ENCODE measurements around the gene EEF1A2.

EEF1A2 gene

GRCh38 chr20:63536997-63537524 is 38.2 kb upstream of the EEF1A2 start, which contains the start of gene PTK6:
TSS of gene PTK6 (minus strand) at chr20:63537376. CDS start at chr20:63537314, 62 bp downstream.
- Histone ChIP-seq H3K4me3 (ENCODE audit: low read depth, low read length, poor library complexity, severe bottlenecking) (peak within 1 kb of the TSS; percentile 60), H3K9me3 (ENCODE audit: low read length) (no peaks in the 10 kb centered on the region), H3K27ac (ENCODE audit: low read depth, low read length, poor library complexity, severe bottlenecking) (no peak within 1 kb of the TSS), H3K36me3 (ENCODE audit: insufficient read depth, low read length) (no peaks in the 10 kb centered on the region), H3K9me2 (ENCODE audit: low read depth, low read length) (no peaks in the 10 kb centered on the region), H2AFZ (ENCODE audit: low read length) (no peak within 1 kb of the TSS), H4K20me1 (ENCODE audit: insufficient read depth, low read length) (no peaks in the 10 kb centered on the region), H3K27me3 (ENCODE audit: insufficient read depth, low read length) (peaks cover 12% of the 10 kb centered on the region; the same call in 1 of the 2 replicates), H3K4me1 (ENCODE audit: insufficient read depth, low read length, severe bottlenecking) (peaks cover 17% of the 10 kb centered on the region), H3F3A (ENCODE audit: insufficient read depth, low read length) (no peaks in the 10 kb centered on the region), H3K79me2 (ENCODE audit: insufficient read depth, low read length) (no peaks in the 10 kb centered on the region), H3K4me2 (ENCODE audit: low read length) (peak within 1 kb of the TSS; percentile 69), H3K9ac (ENCODE audit: low read length) (peak within 1 kb of the TSS; percentile 64)
- TF ChIP-seq EZH2 (IDR thresholded peaks at IDR 0.05; ENCODE audit: borderline replicate concordance, low read length): no peak
- no peak for TF ChIP-seq CTCF (IDR thresholded peaks at IDR 0.05; ENCODE audit: low read length)

GRCh38 chr20:63536241-63536977 is 37.5 kb upstream of the EEF1A2 start:
- Histone ChIP-seq H2AFZ (ENCODE audit: low read length) (no peak overlapping the region), H3K9me2 (ENCODE audit: low read depth, low read length) (no peaks in the 10 kb centered on the region), H3K27me3 (ENCODE audit: insufficient read depth, low read length) (peaks cover 12% of the 10 kb centered on the region; the same call in 1 of the 2 replicates), H3K36me3 (ENCODE audit: insufficient read depth, low read length) (no peaks in the 10 kb centered on the region), H3K4me3 (ENCODE audit: low read depth, low read length, poor library complexity, severe bottlenecking) (peak overlapping the region; percentile 60), H3K9me3 (ENCODE audit: low read length) (no peaks in the 10 kb centered on the region), H3K4me1 (ENCODE audit: insufficient read depth, low read length, severe bottlenecking) (peaks cover 17% of the 10 kb centered on the region), H3K4me2 (ENCODE audit: low read length) (peak overlapping the region; percentile 69; the same call in 1 of the 2 replicates), H3F3A (ENCODE audit: insufficient read depth, low read length) (no peaks in the 10 kb centered on the region), H4K20me1 (ENCODE audit: insufficient read depth, low read length) (no peaks in the 10 kb centered on the region), H3K27ac (ENCODE audit: low read depth, low read length, poor library complexity, severe bottlenecking) (no peak overlapping the region), H3K9ac (ENCODE audit: low read length) (no peak overlapping the region; the same call in 1 of the 2 replicates), H3K79me2 (ENCODE audit: insufficient read depth, low read length) (no peaks in the 10 kb centered on the region)
- TF ChIP-seq CTCF (IDR thresholded peaks at IDR 0.05; ENCODE audit: low read length) (no peak), EZH2 (IDR thresholded peaks at IDR 0.05; ENCODE audit: borderline replicate concordance, low read length) (no peak)

GRCh38 chr20:63534831-63535651 is 36.2 kb upstream of the EEF1A2 start:
- Histone ChIP-seq H3K4me1 (ENCODE audit: insufficient read depth, low read length, severe bottlenecking) (peaks cover 17% of the 10 kb centered on the region), H3K27ac (ENCODE audit: low read depth, low read length, poor library complexity, severe bottlenecking) (no peak overlapping the region), H3K36me3 (ENCODE audit: insufficient read depth, low read length) (no peaks in the 10 kb centered on the region), H3K9me3 (ENCODE audit: low read length) (no peaks in the 10 kb centered on the region), H3K27me3 (ENCODE audit: insufficient read depth, low read length) (peaks cover 12% of the 10 kb centered on the region; the same call in 1 of the 2 replicates), H3K79me2 (ENCODE audit: insufficient read depth, low read length) (no peaks in the 10 kb centered on the region), H3F3A (ENCODE audit: insufficient read depth, low read length) (no peaks in the 10 kb centered on the region), H3K9ac (ENCODE audit: low read length) (no peak overlapping the region), H3K4me2 (ENCODE audit: low read length) (no peak overlapping the region), H4K20me1 (ENCODE audit: insufficient read depth, low read length) (no peaks in the 10 kb centered on the region), H3K9me2 (ENCODE audit: low read depth, low read length) (no peaks in the 10 kb centered on the region), H2AFZ (ENCODE audit: low read length) (no peak overlapping the region), H3K4me3 (ENCODE audit: low read depth, low read length, poor library complexity, severe bottlenecking) (no peak overlapping the region)
- TF ChIP-seq EZH2 (IDR thresholded peaks at IDR 0.05; ENCODE audit: borderline replicate concordance, low read length): no peak
- TF ChIP-seq CTCF (IDR thresholded peaks at IDR 0.05; ENCODE audit: low read length): no peak

All from OCI-LY1 (cell line).